Measurements from ENCODE around the gene DIDO1.

The DIDO1 gene

GRCh38 chr20:62890444-62890843, 35.9 kb downstream of the DIDO1 start:
- no peak overlapping the region for H3K4me3 ChIP-seq (ENCODE audit: low read length)
- H3K27me3 ChIP-seq (ENCODE audit: control insufficient read depth, insufficient read depth, low read length): no peaks in the 10 kb centered on the region
- H3K9ac ChIP-seq (ENCODE audit: low read length): no peak overlapping the region
- H3K9me3 ChIP-seq (ENCODE audit: control insufficient read depth, low read depth, low read length): no peaks in the 10 kb centered on the region
- peaks cover 82% of the 10 kb centered on the region for H3K36me3 ChIP-seq (ENCODE audit: control insufficient read depth, low read depth, low read length)
- H3K4me1 ChIP-seq (ENCODE audit: control insufficient read depth, low read depth, low read length): no peaks in the 10 kb centered on the region
- no peak overlapping the region for H3K27ac ChIP-seq (ENCODE audit: low read length)

GRCh38 chr20:62889871-62890270, 36.4 kb downstream of the DIDO1 start:
- no peak overlapping the region for H3K9ac ChIP-seq (ENCODE audit: low read length)
- peaks cover 82% of the 10 kb centered on the region for H3K36me3 ChIP-seq (ENCODE audit: control insufficient read depth, low read depth, low read length)
- H3K27me3 ChIP-seq (ENCODE audit: control insufficient read depth, insufficient read depth, low read length): no peaks in the 10 kb centered on the region
- H3K27ac ChIP-seq (ENCODE audit: low read length): no peak overlapping the region
- H3K4me1 ChIP-seq (ENCODE audit: control insufficient read depth, low read depth, low read length): peaks cover 2% of the 10 kb centered on the region
- no peaks in the 10 kb centered on the region for H3K9me3 ChIP-seq (ENCODE audit: control insufficient read depth, low read depth, low read length)
- no peak overlapping the region for H3K4me3 ChIP-seq (ENCODE audit: low read length)

GRCh38 chr20:62889411-62889810, 36.9 kb downstream of the DIDO1 start:
- Histone ChIP-seq H3K36me3 (ENCODE audit: control insufficient read depth, low read depth, low read length) (peaks cover 77% of the 10 kb centered on the region), H3K9ac (ENCODE audit: low read length) (no peak overlapping the region), H3K27ac (ENCODE audit: low read length) (no peak overlapping the region), H3K27me3 (ENCODE audit: control insufficient read depth, insufficient read depth, low read length) (no peaks in the 10 kb centered on the region), H3K4me3 (ENCODE audit: low read length) (no peak overlapping the region), H3K4me1 (ENCODE audit: control insufficient read depth, low read depth, low read length) (peaks cover 7% of the 10 kb centered on the region), H3K9me3 (ENCODE audit: control insufficient read depth, low read depth, low read length) (no peaks in the 10 kb centered on the region)

- no peak overlapping the region for H3K27ac ChIP-seq (ENCODE audit: low read length)
- H3K9ac ChIP-seq (ENCODE audit: low read length): no peak overlapping the region
- H3K4me1 ChIP-seq (ENCODE audit: control insufficient read depth, low read depth, low read length): peaks cover 10% of the 10 kb centered on the region
- H3K9me3 ChIP-seq (ENCODE audit: control insufficient read depth, low read depth, low read length): no peaks in the 10 kb centered on the region
- no peaks in the 10 kb centered on the region for H3K27me3 ChIP-seq (ENCODE audit: control insufficient read depth, insufficient read depth, low read length)
- H3K36me3 ChIP-seq (ENCODE audit: control insufficient read depth, low read depth, low read length): peaks cover 72% of the 10 kb centered on the region
- H3K4me3 ChIP-seq (ENCODE audit: low read length): no peak overlapping the region
Observed at GRCh38 chr20:62888910-62889309, 37.4 kb downstream of the DIDO1 start.

- Histone ChIP-seq H3K27me3 (ENCODE audit: control insufficient read depth, insufficient read depth, low read length) (no peaks in the 10 kb centered on the region), H3K36me3 (ENCODE audit: control insufficient read depth, low read depth, low read length) (peaks cover 67% of the 10 kb centered on the region), H3K4me3 (ENCODE audit: low read length) (no peak overlapping the region), H3K9ac (ENCODE audit: low read length) (no peak overlapping the region), H3K27ac (ENCODE audit: low read length) (no peak overlapping the region), H3K4me1 (ENCODE audit: control insufficient read depth, low read depth, low read length) (peaks cover 10% of the 10 kb centered on the region), H3K9me3 (ENCODE audit: control insufficient read depth, low read depth, low read length) (no peaks in the 10 kb centered on the region)
Observed at GRCh38 chr20:62888406-62888805, 37.9 kb downstream of the DIDO1 start.

GRCh38 chr20:62887860-62888239, 38.5 kb downstream of the DIDO1 start:
- Histone ChIP-seq H3K9ac (ENCODE audit: low read length) (no peak overlapping the region), H3K27ac (ENCODE audit: low read length) (no peak overlapping the region), H3K4me3 (ENCODE audit: low read length) (no peak overlapping the region), H3K9me3 (ENCODE audit: control insufficient read depth, low read depth, low read length) (no peaks in the 10 kb centered on the region), H3K27me3 (ENCODE audit: control insufficient read depth, insufficient read depth, low read length) (no peaks in the 10 kb centered on the region), H3K36me3 (ENCODE audit: control insufficient read depth, low read depth, low read length) (peaks cover 62% of the 10 kb centered on the region), H3K4me1 (ENCODE audit: control insufficient read depth, low read depth, low read length) (peaks cover 10% of the 10 kb centered on the region)

- Histone ChIP-seq H3K9ac (ENCODE audit: low read length) (no peak overlapping the region), H3K27me3 (ENCODE audit: control insufficient read depth, insufficient read depth, low read length) (no peaks in the 10 kb centered on the region), H3K9me3 (ENCODE audit: control insufficient read depth, low read depth, low read length) (no peaks in the 10 kb centered on the region), H3K36me3 (ENCODE audit: control insufficient read depth, low read depth, low read length) (peaks cover 56% of the 10 kb centered on the region), H3K4me1 (ENCODE audit: control insufficient read depth, low read depth, low read length) (peaks cover 10% of the 10 kb centered on the region), H3K4me3 (ENCODE audit: low read length) (no peak overlapping the region), H3K27ac (ENCODE audit: low read length) (no peak overlapping the region)
Observed at GRCh38 chr20:62887152-62887859, 39.0 kb downstream of the DIDO1 start.

GRCh38 chr20:62886709-62887058, 39.6 kb downstream of the DIDO1 start:
- Histone ChIP-seq H3K4me1 (ENCODE audit: control insufficient read depth, low read depth, low read length) (peaks cover 10% of the 10 kb centered on the region), H3K36me3 (ENCODE audit: control insufficient read depth, low read depth, low read length) (peaks cover 50% of the 10 kb centered on the region), H3K27ac (ENCODE audit: low read length) (no peak overlapping the region), H3K9ac (ENCODE audit: low read length) (no peak overlapping the region), H3K9me3 (ENCODE audit: control insufficient read depth, low read depth, low read length) (no peaks in the 10 kb centered on the region), H3K4me3 (ENCODE audit: low read length) (no peak overlapping the region), H3K27me3 (ENCODE audit: control insufficient read depth, insufficient read depth, low read length) (no peaks in the 10 kb centered on the region)

GRCh38 chr20:62885896-62886708, 40.2 kb downstream of the DIDO1 start:
- Histone ChIP-seq H3K27ac (ENCODE audit: low read length) (no peak overlapping the region), H3K9me3 (ENCODE audit: control insufficient read depth, low read depth, low read length) (no peaks in the 10 kb centered on the region), H3K36me3 (ENCODE audit: control insufficient read depth, low read depth, low read length) (peaks cover 44% of the 10 kb centered on the region), H3K9ac (ENCODE audit: low read length) (no peak overlapping the region), H3K4me3 (ENCODE audit: low read length) (no peak overlapping the region), H3K27me3 (ENCODE audit: control insufficient read depth, insufficient read depth, low read length) (no peaks in the 10 kb centered on the region), H3K4me1 (ENCODE audit: control insufficient read depth, low read depth, low read length) (peaks cover 10% of the 10 kb centered on the region)

GRCh38 chr20:62885046-62885895, 41.0 kb downstream of the DIDO1 start:
- Histone ChIP-seq H3K27me3 (ENCODE audit: control insufficient read depth, insufficient read depth, low read length) (no peaks in the 10 kb centered on the region), H3K9me3 (ENCODE audit: control insufficient read depth, low read depth, low read length) (no peaks in the 10 kb centered on the region), H3K27ac (ENCODE audit: low read length) (no peak overlapping the region), H3K36me3 (ENCODE audit: control insufficient read depth, low read depth, low read length) (peaks cover 36% of the 10 kb centered on the region), H3K4me1 (ENCODE audit: control insufficient read depth, low read depth, low read length) (peaks cover 10% of the 10 kb centered on the region), H3K4me3 (ENCODE audit: low read length) (no peak overlapping the region), H3K9ac (ENCODE audit: low read length) (no peak overlapping the region)

GRCh38 chr20:62884556-62884955, 41.7 kb downstream of the DIDO1 start:
- H3K27ac ChIP-seq (ENCODE audit: low read length): no peak overlapping the region
- peaks cover 10% of the 10 kb centered on the region for H3K4me1 ChIP-seq (ENCODE audit: control insufficient read depth, low read depth, low read length)
- peaks cover 29% of the 10 kb centered on the region for H3K36me3 ChIP-seq (ENCODE audit: control insufficient read depth, low read depth, low read length)
- H3K9ac ChIP-seq (ENCODE audit: low read length): no peak overlapping the region
- H3K27me3 ChIP-seq (ENCODE audit: control insufficient read depth, insufficient read depth, low read length): no peaks in the 10 kb centered on the region
- H3K4me3 ChIP-seq (ENCODE audit: low read length): no peak overlapping the region
- no peaks in the 10 kb centered on the region for H3K9me3 ChIP-seq (ENCODE audit: control insufficient read depth, low read depth, low read length)

Data from iPS-18a (cell line).